GM21576 (cell line): Measurements from ENCODE around the gene UCMA.
"Not testable (repeated sequence)": the region's sequence is repeated elsewhere in the genome, so short reads cannot be mapped to it uniquely, and the experiment has no call there.

Source experiments
- ATAC-seq: cut with Tn5 transposase; IDR thresholded peaks from one replicate; pipeline ENCODE4 v1.9.1; 2021; ENCODE audit warnings: mild to moderate bottlenecking, moderate library complexity; ENCODE audit not compliant: unreplicated experiment

UCMA gene

GRCh38 chr10:13234736-13235135 lies 562 bp upstream of the UCMA start:
- ATAC-seq, result not testable (repeated sequence)

- no peak for ATAC-seq
These were observed 816 bp downstream of the UCMA start for GRCh38 chr10:13233358-13233757.

GRCh38 chr10:13231808-13232207 lies 2.4 kb downstream of the UCMA start:
- ATAC-seq, result no peak

GRCh38 chr10:13231190-13231589 lies 3.0 kb downstream of the UCMA start:
- no peak for ATAC-seq

- no peak for ATAC-seq
These were observed 7.1 kb downstream of the UCMA start for GRCh38 chr10:13227031-13227430.

GRCh38 chr10:13225601-13226000 lies 8.6 kb downstream of the UCMA start:
- no peak for ATAC-seq

DNA sequence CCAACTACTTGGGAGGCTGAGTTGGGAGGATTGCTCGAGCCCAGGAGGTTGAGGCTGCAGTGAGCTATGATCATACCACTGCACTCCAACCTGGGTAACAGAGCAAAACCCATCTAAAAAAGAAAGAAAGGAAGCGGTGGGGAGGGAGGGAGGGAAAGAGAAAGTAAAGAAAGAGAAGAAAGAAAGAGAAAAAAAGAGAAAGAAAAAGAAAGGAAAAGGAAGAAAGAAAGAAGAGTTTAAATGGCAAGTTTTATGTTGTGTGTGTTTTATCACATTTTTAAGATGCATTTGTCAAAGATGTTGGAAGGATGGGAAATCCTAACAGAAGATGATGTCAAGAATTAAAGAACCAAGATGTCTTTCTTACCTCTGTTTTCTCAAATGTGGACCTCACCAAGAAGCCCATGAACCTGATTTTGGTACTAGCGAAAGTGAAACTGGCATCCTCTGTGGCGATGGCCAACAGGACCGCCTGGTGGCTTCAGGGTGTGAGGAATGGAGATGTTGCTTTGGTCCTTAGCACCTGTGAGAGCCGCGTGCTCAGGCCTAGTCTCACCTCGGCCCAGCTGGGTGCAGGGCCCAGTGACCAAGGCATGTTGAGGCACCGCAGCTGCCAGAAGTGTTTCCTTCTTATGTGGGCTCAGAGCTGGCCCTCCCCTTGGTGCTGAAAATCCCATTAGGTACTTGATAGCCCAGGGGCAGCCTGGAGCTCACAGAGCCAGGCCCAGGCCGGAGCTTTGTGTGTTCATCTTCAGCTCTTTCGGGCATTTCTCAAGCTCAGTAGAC lies 9.8 kb downstream of the UCMA start:
- ATAC-seq, result no peak

GRCh38 chr10:13223241-13223640 lies 10.9 kb downstream of the UCMA start:
- ATAC-seq, result no peak

DNA sequence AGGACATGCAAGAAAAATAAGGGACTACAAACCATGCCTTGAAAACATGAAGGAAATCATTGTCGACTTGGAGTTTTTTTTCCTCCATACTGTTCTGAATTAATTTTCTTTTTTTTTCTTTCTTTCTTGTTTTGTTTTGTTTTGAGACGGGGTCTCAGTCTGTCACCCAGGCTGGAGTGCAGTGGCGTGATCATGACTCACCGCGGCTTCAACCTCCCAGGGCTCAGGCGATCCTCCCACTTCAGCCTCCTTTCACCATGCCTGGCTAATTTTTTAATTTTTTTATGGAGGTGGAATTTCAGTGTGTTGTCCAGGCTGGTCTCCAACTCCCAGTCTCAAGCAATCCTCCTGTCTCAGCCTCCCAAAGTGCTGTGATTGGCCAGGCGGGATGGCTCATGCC lies 11.6 kb downstream of the UCMA start:
- ATAC-seq, result no peak

GRCh38 chr10:13222151-13222550 lies 12.0 kb downstream of the UCMA start:
- no peak for ATAC-seq

DNA sequence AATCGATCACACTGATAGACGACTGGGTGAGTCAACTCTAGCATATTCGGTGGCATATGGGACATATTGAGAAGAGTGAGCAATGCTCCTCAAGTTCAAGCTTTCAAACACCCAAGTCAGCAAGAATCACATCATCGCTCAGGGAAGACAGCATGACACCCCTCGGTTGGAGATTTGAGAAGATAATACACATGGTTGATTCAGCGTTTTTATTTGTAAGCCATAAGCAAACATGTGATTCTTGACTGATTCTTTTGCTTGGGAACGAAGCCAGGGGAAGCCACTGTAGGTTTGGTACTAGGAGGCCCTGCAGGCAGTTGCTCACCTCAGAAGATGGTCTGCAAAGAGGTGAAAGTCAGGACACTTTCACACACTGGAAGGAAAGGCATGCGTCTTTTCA lies 12.6 kb downstream of the UCMA start:
- no peak for ATAC-seq

GRCh38 chr10:13219685-13220670 lies 14.2 kb downstream of the UCMA start:
- ATAC-seq, result no peak

- no peak for ATAC-seq
These were observed 15.3 kb downstream of the UCMA start for GRCh38 chr10:13218878-13219277.

GRCh38 chr10:13213163-13213562 lies 21.0 kb downstream of the UCMA start:
- no peak for ATAC-seq

DNA sequence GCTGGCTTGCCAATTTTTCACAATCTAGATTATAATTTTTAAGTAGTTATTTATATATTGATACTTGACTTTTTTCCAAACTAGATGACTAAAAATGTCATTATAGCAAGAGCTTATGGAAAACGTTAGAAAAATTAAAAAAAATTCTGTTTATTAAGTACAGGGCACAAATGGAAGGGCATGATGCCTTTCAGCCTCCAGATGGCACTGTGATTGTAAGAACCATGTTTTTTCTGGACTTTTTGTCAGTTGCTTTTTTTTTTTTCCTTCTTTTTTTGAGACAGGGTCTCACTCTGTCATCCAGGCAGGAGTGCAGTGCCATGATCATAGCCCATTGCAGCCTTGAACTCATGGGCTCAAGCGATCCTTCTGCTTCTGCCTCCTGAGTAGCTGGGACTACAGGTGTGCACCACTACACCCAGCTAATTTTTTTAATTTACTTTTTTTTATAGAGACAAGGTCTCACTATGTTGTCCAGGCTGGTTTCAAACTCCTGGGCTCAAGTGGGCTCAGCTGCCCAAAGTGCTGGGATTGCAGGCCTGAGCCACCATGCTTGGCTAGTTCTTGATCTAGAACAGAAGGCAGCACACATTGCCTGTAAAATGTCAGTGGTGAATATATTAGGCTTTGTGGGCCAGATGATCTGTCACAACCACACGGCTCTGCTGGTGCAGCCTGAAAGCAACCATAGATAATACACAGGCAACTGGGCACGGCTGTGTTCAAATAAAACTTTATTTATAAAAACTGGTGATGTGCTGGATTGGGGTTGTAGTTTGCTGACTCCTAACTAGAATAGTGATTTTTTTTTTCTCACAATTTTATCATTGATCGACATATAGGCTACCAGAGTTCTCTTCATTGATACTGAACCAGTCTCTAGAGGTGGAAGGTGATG lies 27.4 kb downstream of the UCMA start:
- no peak for ATAC-seq

GRCh38 chr10:13206091-13206490 lies 28.1 kb downstream of the UCMA start:
- ATAC-seq, result no peak

GRCh38 chr10:13201132-13201531 lies 33.0 kb downstream of the UCMA start:
- ATAC-seq, result no peak

GRCh38 chr10:13195016-13195415 lies 39.2 kb downstream of the UCMA start:
- ATAC-seq, result no peak

- ATAC-seq, result no peak
These were observed 40.5 kb downstream of the UCMA start for GRCh38 chr10:13193637-13194036.

DNA sequence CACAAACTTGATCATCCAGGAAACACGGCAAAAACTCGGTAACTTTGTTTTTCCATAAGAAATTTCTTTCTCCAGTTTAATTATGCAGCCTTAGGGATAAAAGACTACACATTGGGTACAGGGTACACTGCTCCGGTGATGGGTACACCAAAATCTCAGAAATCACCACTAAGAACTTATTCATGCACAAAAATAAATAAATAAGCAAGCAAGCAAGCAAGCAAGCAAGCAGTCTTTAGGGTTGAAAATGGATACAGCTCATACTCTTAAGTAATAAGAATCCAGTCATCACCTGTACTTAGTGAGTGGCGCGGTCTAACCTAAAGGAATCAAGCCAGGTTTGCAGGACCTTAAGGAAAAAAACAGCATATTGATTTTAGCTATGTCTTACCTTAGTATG lies 42.8 kb downstream of the UCMA start:
- no peak for ATAC-seq

DNA sequence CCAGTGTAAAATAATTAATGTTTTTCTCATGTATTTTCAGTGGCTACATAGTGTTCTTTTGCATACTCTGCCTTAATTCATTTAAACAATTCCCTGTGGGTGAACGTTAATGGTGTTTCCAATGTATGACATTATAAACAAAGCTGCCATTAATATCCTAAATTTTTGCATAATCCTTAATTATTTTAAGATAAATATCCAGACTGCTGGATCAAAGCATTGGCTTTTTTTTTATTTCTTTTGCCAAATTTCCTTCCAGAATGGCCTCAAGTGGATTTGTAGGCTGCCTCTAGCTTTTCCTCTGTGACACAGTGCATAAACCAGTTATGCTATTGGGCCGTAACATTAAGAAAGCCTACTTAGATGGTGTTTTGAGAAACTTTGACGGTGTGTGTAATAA lies 43.4 kb downstream of the UCMA start:
- no peak for ATAC-seq
